GM12878 (cell line): Measurements from ENCODE around the gene ITGA11. TPM values are rescaled to one million over a fixed set of nuclear protein-coding genes. Genes with fewer than 3 reads are reported as not detected.

Source experiments
- ATAC-seq: fragments of 200-7000 bp; cut with Tn5 transposase; 3 replicates; pipeline ENCODE4 v1.9.1; 2020; ENCODE audit warnings: mild to moderate bottlenecking, moderate library complexity
- BruUV-seq: library from RNA; stranded (reverse); fragments of 400-500 nt; replicated peaks from 2 replicates; lab custom pipeline; 2021; lab: Mats Ljungman, UMichigan
- CTCF ChIA-PET: fragments of 300-600 bp; sonication (Branson Sonifier 250); formaldehyde crosslinking; extraction: SDS; loops from one replicate; lab custom pipeline; 2021; ENCODE audit warnings: inconsistent platforms; lab: Yijun Ruan, JAX
- POLR2A ChIA-PET: fragments of 350-600 bp; formaldehyde crosslinking; extraction: SDS; loops from one replicate; lab custom pipeline; 2021; ENCODE audit warnings: inconsistent platforms; lab: Charles Lee
- RAD21 ChIA-PET: fragments of 300-600 bp; sonication (Branson Sonifier 250); formaldehyde crosslinking; loops from one replicate; lab custom pipeline; 2023; ENCODE audit warnings: antibody characterized with exemption; ENCODE audit not compliant: unreplicated experiment; lab: Charles Lee
- SMC1A ChIA-PET: fragments of 300-600 bp; sonication (Branson Sonifier 250); formaldehyde crosslinking; loops from one replicate; lab custom pipeline; 2023; ENCODE audit not compliant: unreplicated experiment, uncharacterized antibody; lab: Charles Lee
- DNase-seq: peaks from one replicate; pipeline ENCODE4 v3.0.0-alpha.2; 2011; ENCODE audit warnings: low read depth, low spot score
- FAIRE-seq: peaks from 3 replicates; lab custom pipeline; 2011; peaks lifted over from hg19 to GRCh38; lab: Jason Lieb, UNC
- H2AFZ ChIP-seq: 2 replicates; pipeline ENCODE4 v1.6.0; 2011; ENCODE audit warnings: low read depth, low read length, control low read depth; ENCODE audit not compliant: control insufficient read depth
- H3K27ac ChIP-seq: 2 replicates; pipeline ENCODE4 v1.5.1; 2011; ENCODE audit warnings: control low read depth; ENCODE audit not compliant: control insufficient read depth, insufficient read depth
- H3K27me3 ChIP-seq, 2 experiments: replicated peaks in 1 of 2; 2 replicates each; pipeline versions ENCODE4 v1.6.0 to v1.6.1; 2011; ENCODE audit warnings: low read length in 1 of 2; ENCODE audit not compliant: control insufficient read depth in 2 of 2, insufficient read depth in 2 of 2
- H3K36me3 ChIP-seq, 2 experiments: 2 replicates each; pipeline ENCODE4 v1.5.1; 2011; ENCODE audit warnings: low read length in 1 of 2; ENCODE audit not compliant: control insufficient read depth in 2 of 2, insufficient read depth in 2 of 2
- H3K4me1 ChIP-seq: 2 replicates; pipeline ENCODE4 v1.6.1; 2011; ENCODE audit warnings: mild to moderate bottlenecking, low read length, moderate library complexity, mixed read lengths; ENCODE audit not compliant: control insufficient read depth, insufficient read depth
- H3K4me2 ChIP-seq: 2 replicates; pipeline ENCODE4 v1.6.0; 2011; ENCODE audit warnings: control low read depth; ENCODE audit not compliant: control insufficient read depth, insufficient read depth
- H3K4me3 ChIP-seq: fragments of 200-600 bp; sonication (generic); 2 replicates; pipeline ENCODE4 v1.5.1; 2016
- H3K79me2 ChIP-seq: 2 replicates; pipeline ENCODE4 v1.6.0; 2011; ENCODE audit warnings: low read length; ENCODE audit not compliant: control insufficient read depth, insufficient read depth
- H3K9ac ChIP-seq: 2 replicates; pipeline ENCODE4 v1.8.0; 2011; ENCODE audit warnings: low read length, control low read depth, mixed read lengths; ENCODE audit not compliant: control insufficient read depth, insufficient read depth
- H3K9me3 ChIP-seq: replicated peaks from 3 replicates; pipeline ENCODE4 v1.5.1; 2011; ENCODE audit warnings: mild to moderate bottlenecking, low read length; ENCODE audit not compliant: control insufficient read depth, insufficient read depth
- H4K20me1 ChIP-seq: 2 replicates; pipeline ENCODE4 v1.6.0; 2011; ENCODE audit not compliant: control insufficient read depth, insufficient read depth
- ATF3 ChIP-seq: IDR thresholded peaks from 2 replicates; pipeline ENCODE4 v1.6.1; 2011; ENCODE audit warnings: low read depth, mild to moderate bottlenecking, low read length, moderate library complexity, borderline replicate concordance; ENCODE audit errors: extremely low read depth
- ATF7 ChIP-seq: fragments of 450-650 bp; IDR thresholded peaks from 2 replicates; pipeline ENCODE4 v1.6.1; 2016; ENCODE audit warnings: low read depth, mild to moderate bottlenecking
- CBX3 ChIP-seq: fragments of 200-600 bp; sonication (generic); IDR thresholded peaks from 2 replicates; pipeline ENCODE4 v1.6.1; 2016; ENCODE audit warnings: low read depth, borderline replicate concordance
- CHD2 ChIP-seq: IDR thresholded peaks from 2 replicates; pipeline ENCODE4 v1.6.1; 2011; ENCODE audit warnings: low read depth, low read length, improper control_type of control experiment, borderline replicate concordance
- E2F4 ChIP-seq: IDR thresholded peaks from 2 replicates; pipeline ENCODE4 v1.6.1; 2012; ENCODE audit warnings: low read depth, low read length, improper control_type of control experiment
- EP300 ChIP-seq, 2 experiments: fragments of 150-350 bp in 1 of 2; IDR thresholded peaks; 2 replicates each; pipeline ENCODE4 v1.6.1; 2011 to 2012; ENCODE audit warnings: low read depth in 2 of 2, low read length in 2 of 2, borderline replicate concordance in 1 of 2, improper control_type of control experiment in 1 of 2, inconsistent platforms in 1 of 2; ENCODE audit not compliant: control insufficient read depth in 1 of 2
- GATAD2B ChIP-seq: fragments of 450-650 bp; conservative IDR thresholded peaks from 2 replicates; pipeline ENCODE4 v1.6.1; 2017; ENCODE audit warnings: low read depth, mild to moderate bottlenecking, moderate library complexity
- MYC ChIP-seq: IDR thresholded peaks from 2 replicates; pipeline ENCODE4 v1.6.1; 2011; ENCODE audit warnings: mild to moderate bottlenecking, low read length, moderate library complexity, inconsistent platforms; ENCODE audit not compliant: insufficient read depth, insufficient replicate concordance, insufficient read length, severe bottlenecking
- NFIC ChIP-seq: IDR thresholded peaks from 2 replicates; pipeline ENCODE4 v1.6.1; 2012; ENCODE audit warnings: low read depth, mild to moderate bottlenecking, inconsistent platforms, low read length, moderate library complexity
- NFYB ChIP-seq: IDR thresholded peaks from 2 replicates; pipeline ENCODE4 v1.6.1; 2011; ENCODE audit warnings: low read depth, mild to moderate bottlenecking, low read length, improper control_type of control experiment, moderate library complexity; ENCODE audit not compliant: insufficient read depth
- PAX5 ChIP-seq: IDR thresholded peaks from 2 replicates; pipeline ENCODE4 v1.6.1; 2011; ENCODE audit warnings: low read depth, low read length, borderline replicate concordance
- RB1 ChIP-seq: fragments of 450-650 bp; formaldehyde crosslinking; IDR thresholded peaks from 2 replicates; pipeline ENCODE4 v1.6.1; 2017; ENCODE audit warnings: mild to moderate bottlenecking, borderline replicate concordance
- RCOR1 ChIP-seq: conservative IDR thresholded peaks from 2 replicates; pipeline ENCODE4 v1.6.1; 2012; ENCODE audit warnings: low read depth, low read length, improper control_type of control experiment
- SREBF1 ChIP-seq: IDR thresholded peaks from 2 replicates; pipeline ENCODE4 v1.6.1; 2012; ENCODE audit warnings: mild to moderate bottlenecking, low read length
- SUPT20H ChIP-seq: IDR thresholded peaks from 2 replicates; pipeline ENCODE4 v1.6.1; 2011; ENCODE audit warnings: low read depth, mild to moderate bottlenecking, low read length, moderate library complexity, borderline replicate concordance; ENCODE audit not compliant: control insufficient read depth
- TBL1XR1 ChIP-seq: IDR thresholded peaks from 2 replicates; pipeline ENCODE4 v1.6.1; 2012; ENCODE audit warnings: low read depth, low read length, improper control_type of control experiment
- TCF3 ChIP-seq: IDR thresholded peaks from 2 replicates; pipeline ENCODE4 v1.6.1; 2012; ENCODE audit warnings: low read depth, mild to moderate bottlenecking, low read length, borderline replicate concordance; ENCODE audit not compliant: insufficient read depth
- ZNF592 ChIP-seq: fragments of 450-650 bp; IDR thresholded peaks from 2 replicates; pipeline ENCODE4 v1.6.1; 2017; ENCODE audit warnings: mild to moderate bottlenecking, moderate library complexity
- ZNF622 ChIP-seq: fragments of 450-650 bp; IDR thresholded peaks from 2 replicates; pipeline ENCODE4 v1.6.1; 2017; ENCODE audit warnings: mild to moderate bottlenecking, inconsistent platforms
- WGBS: methylation state at CpG from one replicate; pipeline ENCODE4 v1.1.6; 2016; ENCODE audit warnings: low lambda C conversion rate; ENCODE audit not compliant: insufficient replicate concordance, insufficient coverage; ENCODE audit errors: missing lambda C conversion rate; 5-methylcytosine and 5-hydroxymethylcytosine counted together
- in situ Hi-C: fragments of 300-500 bp; cut with MboI; formaldehyde crosslinking; loops from 9 replicates; pipeline ENCODE4 v1.14.3; 2018; ENCODE audit warnings: mixed read lengths
- intact Hi-C: fragments of 100-400 bp; cut with micrococcal nuclease; formaldehyde crosslinking; loops from one replicate; pipeline ENCODE4 v1.14.2; 2022; ENCODE audit not compliant: unreplicated experiment
- polyA plus RNA-seq, 11 experiments: library from polyadenylated mRNA; depleted of rRNA in 4 of 11; unstranded in 6 of 11; stranded (reverse) in 5 of 11; fragments of >200 nt; fragmentation: Nextera tagmentation in 4 of 11; fragmentation: Illumina TruSeq in 1 of 11; extraction: Ambion mirVana in 4 of 11; extraction: Trizol in 1 of 11; gene quantifications; 1 replicate in 1 of 11; 2 replicates in 10 of 11; pipeline versions ENCODE4 v1.2.1 to v1.2.3, GENCODE V29; 2011 to 2016; ENCODE audit warnings: inconsistent platforms in 2 of 11, missing spikeins in 2 of 11, low read depth in 1 of 11
- total RNA-seq, 4 experiments: library from RNA; depleted of rRNA in 3 of 4; stranded (reverse); fragments of >200 nt in 3 of 4; fragmentation: Illumina TruSeq in 1 of 4; extraction: Trizol in 1 of 4; gene quantifications; 2 replicates each; pipeline versions ENCODE4 v1.2.1 to v1.2.3, GENCODE V29; 2013 to 2021

Gene ITGA11
- total and polyA plus RNA-seq, 10 of the 15 experiments (the other 5 are each of a cell fraction or from before 2014, with no cell fraction given): under 0.01 to 0.36 (median 0.13) TPM; not detected in 1

- POLR2A ChIA-PET: no interaction called here
- no peak for TF ChIP-seq GATAD2B
- no peak for TF ChIP-seq ZNF622
- no peak for TF ChIP-seq E2F4
- no peak for TF ChIP-seq EP300 (IDR thresholded peaks at IDR 0.05; ENCODE audit: borderline replicate concordance in 1 of 2, control insufficient read depth in 1 of 2, low read depth in 2 of 2, low read length in 2 of 2)
- no peak for TF ChIP-seq TBL1XR1
- TF ChIP-seq PAX5: no peak
- no peak for TF ChIP-seq TCF3
- no peak for TF ChIP-seq RB1
- no peak for TF ChIP-seq ATF3
- TF ChIP-seq SREBF1: no peak
- TF ChIP-seq NFIC: no peak
- TF ChIP-seq MYC: no peak
- TF ChIP-seq RCOR1: no peak
- TF ChIP-seq CBX3: no peak
- no peak for TF ChIP-seq NFYB
- TF ChIP-seq ZNF592: no peak
- TF ChIP-seq ATF7: no peak
- no peak for TF ChIP-seq SUPT20H
- no peak for TF ChIP-seq CHD2
Observed at GRCh38 chr15:68445351-68445750, 13.4 kb upstream of the ITGA11 start.

More at GRCh38 chr15:68445351-68445750, 13.4 kb upstream of the ITGA11 start:
- FAIRE-seq (no peak), DNase-seq (no peak), ATAC-seq (no peak)
- Histone ChIP-seq H3K9me3 (no peaks in the 10 kb centered on the region), H4K20me1 (no peaks in the 10 kb centered on the region), H3K4me1 (no peaks in the 10 kb centered on the region), H3K4me3 (no peak overlapping the region), H3K9ac (no peak overlapping the region), H2AFZ (no peak overlapping the region), H3K27me3 (peaks cover 0 to 6% of the 10 kb centered on the region in 2 experiments; a peak in 2 of 4 replicates), H3K4me2 (no peak overlapping the region), H3K79me2 (no peaks in the 10 kb centered on the region), H3K36me3 (no peaks in the 10 kb centered on the region), H3K27ac (no peak overlapping the region)
- ChIA-PET CTCF (interaction anchor here (0.6 kb wide), 1 partner anchor 988 kb away, joined by 3 read pairs; no protein-coding TSS in a partner anchor), SMC1A (no interaction called here), RAD21 (no interaction called here)
- BruUV-seq: no TSS peak
- intact Hi-C loops: no loop called here
- in situ Hi-C loops: no loop called here
- WGBS: 20% methylated on average over 2 of the region's 2 CpGs
